GM18517 (cell line): ENCODE data around the gene KCTD15.

Source experiments
- ATAC-seq: cut with Tn5 transposase; IDR thresholded peaks from one replicate; pipeline ENCODE4 v1.9.1; 2021; ENCODE audit warnings: mild to moderate bottlenecking, moderate library complexity; ENCODE audit not compliant: unreplicated experiment

Gene KCTD15

GRCh38 chr19:33771384-33772101, 25.1 kb upstream of the KCTD15 start:
- ATAC-seq, result no peak

GRCh38 chr19:33772102-33772857, 24.4 kb upstream of the KCTD15 start:
- ATAC-seq, result no peak

- ATAC-seq, result no peak
Observed at GRCh38 chr19:33772858-33773180, 23.9 kb upstream of the KCTD15 start.

- ATAC-seq, result no peak
Observed at GRCh38 chr19:33773704-33774624, 22.7 kb upstream of the KCTD15 start.

GRCh38 chr19:33774751-33775150, 21.9 kb upstream of the KCTD15 start:
- no peak for ATAC-seq

- no peak for ATAC-seq
Observed at GRCh38 chr19:33775731-33776487, 20.8 kb upstream of the KCTD15 start.

GRCh38 chr19:33777351-33777750, 19.3 kb upstream of the KCTD15 start:
- ATAC-seq, result no peak

GRCh38 chr19:33777753-33778088, 18.9 kb upstream of the KCTD15 start:
- no peak for ATAC-seq

- no peak for ATAC-seq
Observed at GRCh38 chr19:33778089-33778791, 18.4 kb upstream of the KCTD15 start.

- no peak for ATAC-seq
Observed at GRCh38 chr19:33779849-33780248, 16.8 kb upstream of the KCTD15 start.

GRCh38 chr19:33780251-33780650, 16.4 kb upstream of the KCTD15 start:
- no peak for ATAC-seq

- ATAC-seq, result no peak
Observed at GRCh38 chr19:33780746-33781145, 15.9 kb upstream of the KCTD15 start.

- ATAC-seq, result no peak
Observed at GRCh38 chr19:33781415-33781935, 15.2 kb upstream of the KCTD15 start.

- ATAC-seq, result no peak
Observed at GRCh38 chr19:33781996-33782395, 14.7 kb upstream of the KCTD15 start.

GRCh38 chr19:33784432-33784831, 12.2 kb upstream of the KCTD15 start:
- no peak for ATAC-seq

GRCh38 chr19:33785795-33786194, 10.9 kb upstream of the KCTD15 start:
- ATAC-seq, result no peak

- ATAC-seq, result no peak
Observed at GRCh38 chr19:33788676-33789075, 8.0 kb upstream of the KCTD15 start.

GRCh38 chr19:33789344-33789743, 7.3 kb upstream of the KCTD15 start:
- ATAC-seq, result no peak

GRCh38 chr19:33794683-33795369, 1.8 kb upstream of the KCTD15 start:
- ATAC-seq, result no peak
